Nephron (organoid): ENCODE data around the gene RTL10.

Experiments
- H3K27ac Mint-ChIP-seq, 3 experiments: 2 replicates each; pipeline ENCODE4 v1.8.0; 2020; ENCODE audit warnings: mixed read lengths in 3 of 3, mild to moderate bottlenecking in 2 of 3, moderate library complexity in 1 of 3
- H3K27me3 Mint-ChIP-seq: 2 replicates; pipeline ENCODE4 v1.8.0; 2021; ENCODE audit warnings: low read depth, mild to moderate bottlenecking, moderate library complexity, mixed read lengths
- H3K36me3 Mint-ChIP-seq: 2 replicates; pipeline ENCODE4 v1.8.0; 2020; ENCODE audit warnings: low read depth, mixed read lengths
- H3K4me1 Mint-ChIP-seq: 2 replicates; pipeline ENCODE4 v1.8.0; 2020; ENCODE audit warnings: mixed read lengths
- H3K4me3 Mint-ChIP-seq, 3 experiments: 2 replicates each; pipeline ENCODE4 v1.8.0; 2020; ENCODE audit warnings: mild to moderate bottlenecking in 3 of 3, mixed read lengths in 3 of 3, moderate library complexity in 2 of 3
- H3K9me3 Mint-ChIP-seq: 2 replicates; pipeline ENCODE4 v1.8.0; 2020; ENCODE audit warnings: mixed read lengths
- CTCF ChIP-seq, 3 experiments: fragments of 200-600 bp; sonication (generic); IDR thresholded peaks; one replicate each; pipeline ENCODE4 v1.5.0; 2021; ENCODE audit warnings: antibody characterized with exemption in 3 of 3; ENCODE audit not compliant: unreplicated experiment in 3 of 3

The RTL10 gene

GRCh38 chr22:19882446-19883381 is 28.0 kb upstream of the RTL10 start:
- Mint-ChIP-seq H3K4me3 (no peak overlapping the region), H3K27me3 (peaks cover 13% of the 10 kb centered on the region), H3K4me1 (peaks cover 42% of the 10 kb centered on the region), H3K9me3 (no peaks in the 10 kb centered on the region), H3K36me3 (peaks cover 4% of the 10 kb centered on the region), H3K27ac (no peak overlapping the region)
- TF ChIP-seq CTCF (IDR thresholded peaks at IDR 0.05; ENCODE audit: unreplicated experiment in 3 of 3): no peak

GRCh38 chr22:19880786-19881569 is 26.3 kb upstream of the RTL10 start:
- peak overlapping the region; percentile 29 to 64 (median 59) for H3K27ac Mint-ChIP-seq
- H3K9me3 Mint-ChIP-seq: no peaks in the 10 kb centered on the region
- TF ChIP-seq CTCF (IDR thresholded peaks at IDR 0.05; ENCODE audit: unreplicated experiment in 3 of 3): no peak
- peaks cover 41% of the 10 kb centered on the region for H3K4me1 Mint-ChIP-seq
- peaks cover 4% of the 10 kb centered on the region for H3K36me3 Mint-ChIP-seq
- H3K27me3 Mint-ChIP-seq: peaks cover 9% of the 10 kb centered on the region
- H3K4me3 Mint-ChIP-seq: peak overlapping the region; percentile 0 to 53 (median 16)

- peaks cover 36% of the 10 kb centered on the region for H3K4me1 Mint-ChIP-seq
- no peak overlapping the region for H3K4me3 Mint-ChIP-seq
- no peak overlapping the region for H3K27ac Mint-ChIP-seq
- peaks cover 4% of the 10 kb centered on the region for H3K27me3 Mint-ChIP-seq
- no peak for TF ChIP-seq CTCF (IDR thresholded peaks at IDR 0.05; ENCODE audit: unreplicated experiment in 3 of 3)
- H3K9me3 Mint-ChIP-seq: no peaks in the 10 kb centered on the region
- H3K36me3 Mint-ChIP-seq: no peaks in the 10 kb centered on the region
Observed at GRCh38 chr22:19879992-19880785, 25.5 kb upstream of the RTL10 start.

- H3K27me3 Mint-ChIP-seq: peaks cover 4% of the 10 kb centered on the region
- no peak overlapping the region for H3K27ac Mint-ChIP-seq
- no peak for TF ChIP-seq CTCF (IDR thresholded peaks at IDR 0.05; ENCODE audit: unreplicated experiment in 3 of 3)
- H3K36me3 Mint-ChIP-seq: no peaks in the 10 kb centered on the region
- no peaks in the 10 kb centered on the region for H3K9me3 Mint-ChIP-seq
- H3K4me1 Mint-ChIP-seq: peaks cover 38% of the 10 kb centered on the region
- no peak overlapping the region for H3K4me3 Mint-ChIP-seq
Observed at GRCh38 chr22:19879643-19879991, 24.9 kb upstream of the RTL10 start.

- no peak overlapping the region for H3K4me3 Mint-ChIP-seq
- TF ChIP-seq CTCF (IDR thresholded peaks at IDR 0.05; ENCODE audit: unreplicated experiment in 3 of 3): no peak
- H3K36me3 Mint-ChIP-seq: no peaks in the 10 kb centered on the region
- H3K9me3 Mint-ChIP-seq: no peaks in the 10 kb centered on the region
- peak overlapping the region in 1 of 3 experiments; percentile 72 for H3K27ac Mint-ChIP-seq
- H3K27me3 Mint-ChIP-seq: peaks cover 4% of the 10 kb centered on the region
- peaks cover 42% of the 10 kb centered on the region for H3K4me1 Mint-ChIP-seq
Observed at GRCh38 chr22:19879246-19879570, 24.5 kb upstream of the RTL10 start.
